Activated naive CD8-positive, alpha-beta T cell treated with anti-CD3 and anti-CD28 coated beads, Interleukin-2, amount 10 ng/mL, durations not matched to agents 7 days and 5 days (primary cell): Measurements from ENCODE around the gene BRD9. TPM values are rescaled to one million over a fixed set of nuclear protein-coding genes. Genes with fewer than 3 reads are reported as not detected.
A peak's percentile ranks its signal among the peaks of the same experiment; 100 is the strongest.
"Not testable (repeated sequence)": the region's sequence is repeated elsewhere in the genome, so short reads cannot be mapped to it uniquely, and the experiment has no call there.

ENCODE experiments used
- ATAC-seq: fragments of 150-1000 bp; cut with Tn5 transposase; one replicate; pipeline ENCODE4 v1.10.0; 2021; ENCODE audit warnings: low read depth, moderate library complexity
- POLR2A ChIA-PET: fragments of 350-600 bp; sonication (Branson Sonifier 250); formaldehyde crosslinking; loops from one replicate; lab custom pipeline; 2021; ENCODE audit warnings: antibody characterized with exemption; lab: Charles Lee
- DNase-seq: peaks from one replicate; pipeline ENCODE4 v3.0.0; 2021
- H3K27ac Mint-ChIP-seq: one replicate; pipeline ENCODE4 v1.8.0; 2022; ENCODE audit warnings: mild to moderate bottlenecking, mixed read lengths
- H3K27me3 Mint-ChIP-seq: one replicate; pipeline ENCODE4 v1.8.0; 2022; ENCODE audit warnings: mild to moderate bottlenecking, moderate library complexity, mixed read lengths
- H3K36me3 Mint-ChIP-seq: one replicate; pipeline ENCODE4 v1.8.0; 2021; ENCODE audit warnings: mild to moderate bottlenecking, mixed read lengths
- H3K4me1 Mint-ChIP-seq: one replicate; pipeline ENCODE4 v1.8.0; 2021; ENCODE audit warnings: mixed read lengths
- H3K4me3 Mint-ChIP-seq: one replicate; pipeline ENCODE4 v1.8.0; 2022; ENCODE audit warnings: mild to moderate bottlenecking, moderate library complexity, mixed read lengths
- H3K9me3 Mint-ChIP-seq: one replicate; pipeline ENCODE4 v1.8.0; 2021; ENCODE audit warnings: mixed read lengths
- total RNA-seq, 2 experiments: library from RNA; stranded (reverse); gene quantifications; one replicate each; pipeline ENCODE4 v1.2.3, GENCODE V29; 2021

The BRD9 gene
- total RNA-seq, 2 experiments from 2014 or later = 63.5 to 65.6 TPM

- H3K27ac Mint-ChIP-seq = no peak overlapping the region
- H3K4me3 Mint-ChIP-seq = no peak overlapping the region
- no peaks in the 10 kb centered on the region for H3K9me3 Mint-ChIP-seq
- no peaks in the 10 kb centered on the region for H3K36me3 Mint-ChIP-seq
- DNase-seq (no peak), ATAC-seq (no peak)
- H3K27me3 Mint-ChIP-seq = no peaks in the 10 kb centered on the region
- peaks cover 2% of the 10 kb centered on the region for H3K4me1 Mint-ChIP-seq
- POLR2A ChIA-PET = no interaction called here
Measured at GRCh38 chr5:860506-861150, 32.0 kb downstream of the BRD9 start.

- Mint-ChIP-seq H3K9me3 (no peaks in the 10 kb centered on the region), H3K36me3 (no peaks in the 10 kb centered on the region), H3K4me1 (peaks cover 2% of the 10 kb centered on the region), H3K4me3 (no peak overlapping the region), H3K27me3 (no peaks in the 10 kb centered on the region), H3K27ac (no peak overlapping the region)
- ATAC-seq (no peak), DNase-seq (no peak)
- POLR2A ChIA-PET = no interaction called here
Measured at GRCh38 chr5:859798-860296, 32.8 kb downstream of the BRD9 start.

- DNase-seq = no peak
- H3K4me3 Mint-ChIP-seq = no peak overlapping the region
- POLR2A ChIA-PET = no interaction called here
- H3K27me3 Mint-ChIP-seq = no peaks in the 10 kb centered on the region
- peaks cover 2% of the 10 kb centered on the region for H3K4me1 Mint-ChIP-seq
- H3K36me3 Mint-ChIP-seq = no peaks in the 10 kb centered on the region
- ATAC-seq = no peak
- H3K9me3 Mint-ChIP-seq = no peaks in the 10 kb centered on the region
- no peak overlapping the region for H3K27ac Mint-ChIP-seq
Measured at GRCh38 chr5:859391-859790, 33.2 kb downstream of the BRD9 start.

GRCh38 chr5:858726-859125 is 33.9 kb downstream of the BRD9 start:
- Mint-ChIP-seq H3K4me3 (no peak overlapping the region), H3K27ac (no peak overlapping the region), H3K4me1 (peaks cover 2% of the 10 kb centered on the region), H3K27me3 (no peaks in the 10 kb centered on the region), H3K36me3 (no peaks in the 10 kb centered on the region), H3K9me3 (no peaks in the 10 kb centered on the region)
- no peak for ATAC-seq
- DNase-seq = no peak
- POLR2A ChIA-PET = no interaction called here

- Mint-ChIP-seq H3K27ac (no peak overlapping the region), H3K4me1 (peaks cover 2% of the 10 kb centered on the region), H3K36me3 (no peaks in the 10 kb centered on the region), H3K27me3 (no peaks in the 10 kb centered on the region), H3K4me3 (no peak overlapping the region), H3K9me3 (no peaks in the 10 kb centered on the region)
- POLR2A ChIA-PET = no interaction called here
- DNase-seq = no peak
- no peak for ATAC-seq
Measured at GRCh38 chr5:856531-857425, 35.8 kb downstream of the BRD9 start.

GRCh38 chr5:855771-856530 is 36.6 kb downstream of the BRD9 start:
- Mint-ChIP-seq H3K27ac (no peak overlapping the region), H3K36me3 (no peaks in the 10 kb centered on the region), H3K4me1 (peaks cover 2% of the 10 kb centered on the region), H3K27me3 (no peaks in the 10 kb centered on the region), H3K9me3 (no peaks in the 10 kb centered on the region), H3K4me3 (no peak overlapping the region)
- POLR2A ChIA-PET = no interaction called here
- no peak for DNase-seq
- no peak for ATAC-seq

- Mint-ChIP-seq H3K4me1 (no peaks in the 10 kb centered on the region), H3K4me3 (no peak overlapping the region), H3K27me3 (no peaks in the 10 kb centered on the region), H3K9me3 (no peaks in the 10 kb centered on the region), H3K27ac (no peak overlapping the region), H3K36me3 (no peaks in the 10 kb centered on the region)
- DNase-seq (no peak), ATAC-seq (no peak)
- POLR2A ChIA-PET = no interaction called here
Measured at GRCh38 chr5:854966-855743, 37.4 kb downstream of the BRD9 start.

- H3K9me3 Mint-ChIP-seq = no peaks in the 10 kb centered on the region
- DNase-seq (no peak), ATAC-seq (no peak)
- no peaks in the 10 kb centered on the region for H3K4me1 Mint-ChIP-seq
- H3K27me3 Mint-ChIP-seq = no peaks in the 10 kb centered on the region
- no peak overlapping the region for H3K4me3 Mint-ChIP-seq
- H3K36me3 Mint-ChIP-seq = no peaks in the 10 kb centered on the region
- no peak overlapping the region for H3K27ac Mint-ChIP-seq
- POLR2A ChIA-PET = no interaction called here
Measured at GRCh38 chr5:854217-854616, 38.4 kb downstream of the BRD9 start.

- H3K27ac Mint-ChIP-seq, ATAC-seq, H3K9me3 Mint-ChIP-seq, H3K4me1 Mint-ChIP-seq, H3K27me3 Mint-ChIP-seq, H3K36me3 Mint-ChIP-seq, H3K4me3 Mint-ChIP-seq: not testable (repeated sequence)
- DNase-seq = peak; percentile 17
- POLR2A ChIA-PET = interaction anchor here (0.6 kb wide), 1 partner anchor 576 kb away, joined by 3 read pairs; no protein-coding TSS in a partner anchor
Measured at GRCh38 chr5:853416-854090, 39.0 kb downstream of the BRD9 start.

GRCh38 chr5:852431-853401 is 39.9 kb downstream of the BRD9 start:
- no peak overlapping the region for H3K27ac Mint-ChIP-seq
- H3K4me1 Mint-ChIP-seq = no peaks in the 10 kb centered on the region
- ATAC-seq (no peak), DNase-seq (peak; percentile 20)
- no peaks in the 10 kb centered on the region for H3K36me3 Mint-ChIP-seq
- POLR2A ChIA-PET = interaction anchor here (0.6 kb wide), 1 partner anchor 575 kb away, joined by 3 read pairs; no protein-coding TSS in a partner anchor
- no peaks in the 10 kb centered on the region for H3K9me3 Mint-ChIP-seq
- no peaks in the 10 kb centered on the region for H3K27me3 Mint-ChIP-seq
- no peak overlapping the region for H3K4me3 Mint-ChIP-seq

GRCh38 chr5:852018-852417 is 40.6 kb downstream of the BRD9 start:
- POLR2A ChIA-PET = no interaction called here
- no peaks in the 10 kb centered on the region for H3K27me3 Mint-ChIP-seq
- H3K36me3 Mint-ChIP-seq = no peaks in the 10 kb centered on the region
- no peak for DNase-seq
- no peaks in the 10 kb centered on the region for H3K4me1 Mint-ChIP-seq
- no peak overlapping the region for H3K27ac Mint-ChIP-seq
- no peak overlapping the region for H3K4me3 Mint-ChIP-seq
- no peaks in the 10 kb centered on the region for H3K9me3 Mint-ChIP-seq
- ATAC-seq = no peak
